Neutrophil (primary cell): Measurements from ENCODE around the gene MVB12B.

Experiments used
- H3K27ac ChIP-seq: fragments of 200-600 bp; sonication (generic); 2 replicates; pipeline ENCODE4 v1.5.1; 2016; ENCODE audit warnings: mild to moderate bottlenecking, moderate library complexity
- H3K27me3 ChIP-seq: fragments of 200-600 bp; sonication (generic); 2 replicates; pipeline ENCODE4 v1.6.0; 2016; ENCODE audit warnings: mild to moderate bottlenecking
- H3K36me3 ChIP-seq: fragments of 200-600 bp; sonication (generic); 2 replicates; pipeline ENCODE4 v1.5.1; 2017
- H3K4me1 ChIP-seq, 2 experiments: fragments of 200-600 bp in 1 of 2; sonication (generic) in 1 of 2; 1 replicate in 1 of 2; 2 replicates in 1 of 2; pipeline versions ENCODE4 v1.5.1 to v1.6.1; 2013 to 2016; ENCODE audit warnings: low read depth in 1 of 2, low read length in 1 of 2, mild to moderate bottlenecking in 1 of 2, moderate library complexity in 1 of 2; ENCODE audit not compliant: control insufficient read depth in 1 of 2, insufficient read depth in 1 of 2
- H3K4me3 ChIP-seq, 2 experiments: fragments of 200-600 bp in 1 of 2; sonication (generic) in 1 of 2; 1 replicate in 1 of 2; 2 replicates in 1 of 2; pipeline ENCODE4 v1.5.1; 2013 to 2016; ENCODE audit warnings: low read depth in 1 of 2, low read length in 1 of 2, mild to moderate bottlenecking in 1 of 2, moderate library complexity in 1 of 2
- H3K9me3 ChIP-seq: fragments of 200-600 bp; sonication (generic); 2 replicates; pipeline ENCODE4 v1.5.1; 2016
- CTCF ChIP-seq: fragments of 200-600 bp; sonication (generic); IDR thresholded peaks from 2 replicates; pipeline ENCODE4 v1.5.1; 2016; ENCODE audit warnings: antibody characterized with exemption

Gene MVB12B

DNA sequence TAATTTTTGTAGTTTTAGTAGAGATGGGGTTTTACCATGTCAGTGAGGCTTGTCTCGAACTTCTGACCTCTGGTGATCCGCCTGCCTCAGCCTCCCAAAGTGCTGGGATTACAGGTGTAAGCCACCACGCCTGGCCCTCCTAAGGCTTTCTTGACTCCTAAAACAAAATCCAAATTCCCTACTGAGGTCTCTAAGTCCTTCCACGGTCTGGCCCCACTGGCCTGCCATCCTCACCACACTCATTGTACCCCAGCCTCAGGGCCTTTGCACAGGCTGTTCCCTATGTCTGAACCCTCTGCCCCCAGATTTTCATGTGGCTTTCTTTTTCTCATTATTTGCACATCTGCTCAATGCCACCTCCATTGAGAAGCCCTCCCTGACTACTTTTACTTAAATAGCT, 34.7 kb upstream of the MVB12B start:
- H3K4me3 ChIP-seq = no peak overlapping the region
- TF ChIP-seq CTCF = no peak
- no peaks in the 10 kb centered on the region for H3K4me1 ChIP-seq
- H3K9me3 ChIP-seq = no peaks in the 10 kb centered on the region
- no peaks in the 10 kb centered on the region for H3K36me3 ChIP-seq
- H3K27me3 ChIP-seq = peaks cover 21% of the 10 kb centered on the region
- H3K27ac ChIP-seq = no peak overlapping the region

DNA sequence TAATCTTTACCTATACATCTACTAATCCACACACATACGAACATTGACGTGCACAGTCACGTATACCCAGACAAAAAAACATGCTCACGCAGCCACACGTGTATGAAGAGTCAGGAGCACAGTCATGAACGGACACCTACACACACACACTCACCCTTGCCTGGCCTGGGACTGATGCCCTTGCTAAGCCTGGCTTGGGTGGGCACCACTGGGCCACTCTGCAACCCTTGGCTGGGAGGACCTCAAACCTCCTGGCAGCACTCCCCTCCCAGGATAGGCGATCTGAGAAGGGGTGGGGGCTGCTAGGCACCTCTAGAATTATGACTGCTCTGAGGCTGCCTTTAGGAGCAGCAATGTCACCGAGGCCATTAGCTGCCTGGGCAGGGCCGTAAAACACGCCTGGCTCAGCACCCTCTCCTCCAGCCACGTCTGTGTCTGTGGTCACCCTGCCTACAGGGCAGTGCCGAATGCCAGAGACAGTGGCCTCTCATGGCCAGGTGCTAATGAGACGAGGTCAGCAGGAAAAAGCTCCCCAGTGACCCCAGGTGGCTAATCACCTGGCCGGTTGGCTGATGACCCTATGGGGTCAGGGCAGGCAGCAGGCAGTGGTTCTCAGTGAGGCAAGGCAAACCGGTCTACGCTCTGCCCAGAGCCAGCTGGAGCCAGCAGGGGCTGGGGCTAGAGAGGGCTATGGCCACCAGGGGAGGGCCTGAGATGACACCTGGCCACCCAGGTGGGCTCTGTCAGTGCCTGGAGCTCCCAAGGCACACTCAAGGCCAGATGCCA, 33.7 kb upstream of the MVB12B start:
- Histone ChIP-seq H3K27ac (no peak overlapping the region), H3K9me3 (no peaks in the 10 kb centered on the region), H3K36me3 (no peaks in the 10 kb centered on the region), H3K4me1 (no peaks in the 10 kb centered on the region), H3K4me3 (no peak overlapping the region), H3K27me3 (peaks cover 18% of the 10 kb centered on the region)
- TF ChIP-seq CTCF = no peak

- no peak for TF ChIP-seq CTCF
- H3K4me1 ChIP-seq = no peaks in the 10 kb centered on the region
- no peak overlapping the region for H3K4me3 ChIP-seq
- H3K9me3 ChIP-seq = no peaks in the 10 kb centered on the region
- H3K27ac ChIP-seq = no peak overlapping the region
- peaks cover 20% of the 10 kb centered on the region for H3K27me3 ChIP-seq
- no peaks in the 10 kb centered on the region for H3K36me3 ChIP-seq
Observed at GRCh38 chr9:126293522-126293889, 33.1 kb upstream of the MVB12B start.

DNA sequence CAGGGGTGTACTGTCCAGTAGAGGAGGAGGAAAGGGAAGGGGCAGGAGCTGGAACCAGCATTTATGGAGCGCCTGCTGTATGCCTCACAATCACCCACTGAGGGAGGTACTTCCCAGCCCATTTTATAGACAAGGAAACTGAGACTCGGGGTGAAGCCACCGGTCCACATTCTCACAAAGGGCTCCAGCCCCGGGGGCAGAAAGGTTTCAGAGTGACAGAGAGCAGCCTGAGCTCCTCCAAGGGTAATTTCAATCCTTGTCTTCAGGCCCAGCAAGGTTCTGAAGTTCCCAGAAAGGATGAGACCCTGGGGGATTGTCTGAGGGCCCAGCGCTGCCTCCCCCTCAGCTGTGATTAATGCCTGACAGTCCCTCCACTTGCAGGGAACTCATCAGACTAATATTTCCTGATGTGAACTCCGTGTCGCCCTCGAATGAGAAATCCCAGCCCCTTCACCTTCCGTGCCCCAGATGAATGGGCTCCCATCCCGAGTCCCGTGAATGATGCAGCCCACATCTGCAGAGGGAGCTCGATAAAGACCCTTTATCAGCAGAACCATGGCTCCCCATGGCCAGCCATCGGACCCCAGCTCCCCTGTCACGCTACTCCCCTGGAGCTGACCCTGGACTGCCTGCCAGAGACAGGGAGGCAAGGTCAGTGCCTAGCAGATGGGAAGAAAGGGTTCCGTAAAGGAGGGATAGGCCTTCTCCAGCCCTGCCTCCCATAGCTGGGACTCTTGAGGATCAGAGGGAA, 32.1 kb upstream of the MVB12B start:
- H3K27me3 ChIP-seq = peaks cover 16% of the 10 kb centered on the region
- no peak for TF ChIP-seq CTCF
- H3K27ac ChIP-seq = no peak overlapping the region
- no peak overlapping the region for H3K4me3 ChIP-seq
- H3K36me3 ChIP-seq = no peaks in the 10 kb centered on the region
- no peaks in the 10 kb centered on the region for H3K4me1 ChIP-seq
- no peaks in the 10 kb centered on the region for H3K9me3 ChIP-seq

DNA sequence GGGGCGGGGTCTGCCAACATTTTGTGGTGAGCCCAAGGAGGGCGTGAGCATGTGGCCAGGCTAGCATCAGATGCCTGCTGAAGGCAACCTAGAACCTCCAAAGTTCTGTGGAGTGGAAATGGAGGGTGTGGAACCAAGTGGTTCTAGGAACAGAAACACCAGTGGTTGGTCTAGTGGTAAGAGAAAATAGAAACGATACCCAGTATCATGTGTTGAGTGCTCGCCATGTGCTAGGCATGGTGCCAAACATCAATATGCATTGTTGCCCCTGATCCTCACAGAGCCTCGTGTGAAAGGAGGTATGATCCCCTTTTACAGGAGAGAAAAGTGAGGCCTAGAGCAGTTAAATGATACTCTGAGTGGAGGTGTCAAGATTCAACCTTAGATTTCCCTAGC, 31.5 kb upstream of the MVB12B start:
- Histone ChIP-seq H3K4me1 (no peaks in the 10 kb centered on the region), H3K4me3 (no peak overlapping the region), H3K27me3 (peaks cover 16% of the 10 kb centered on the region), H3K27ac (no peak overlapping the region), H3K36me3 (no peaks in the 10 kb centered on the region), H3K9me3 (no peaks in the 10 kb centered on the region)
- TF ChIP-seq CTCF = no peak
